ENCODE results near the gene PARD3. TPM values are rescaled to one million over a fixed set of nuclear protein-coding genes. Genes with fewer than 3 reads are reported as not detected.
"Not testable (repeated sequence)": the region's sequence is repeated elsewhere in the genome, so short reads cannot be mapped to it uniquely, and the experiment has no call there.

Gene PARD3
- total RNA-seq, 3 donors from 2014 or later = 39.5 to 87.9 (median 47.0) TPM

- no peak for ATAC-seq
- intact Hi-C loops (cut with DNase I, micrococcal nuclease) = no loop called here
- no peak overlapping the region for H3K4me3 ChIP-seq
- no peaks in the 10 kb centered on the region for H3K9me3 ChIP-seq
- DNase-seq = no peak
- H3K36me3 ChIP-seq (ENCODE audit: low read depth) = no peaks in the 10 kb centered on the region
- no peak for TF ChIP-seq CTCF (IDR thresholded peaks at IDR 0.05)
- no peaks in the 10 kb centered on the region for H3K4me1 ChIP-seq (ENCODE audit: low read depth)
Measured at GRCh38 chr10:34359435-34359813, 455.7 kb downstream of the PARD3 start.

- intact Hi-C loops (cut with DNase I, micrococcal nuclease) = no loop called here
- Histone ChIP-seq H3K4me1 (ENCODE audit: low read depth) (no peaks in the 10 kb centered on the region), H3K36me3 (ENCODE audit: low read depth) (no peaks in the 10 kb centered on the region), H3K4me3 (no peak overlapping the region), H3K9me3 (no peaks in the 10 kb centered on the region)
- no peak for ATAC-seq
- DNase-seq = no peak
- TF ChIP-seq CTCF (IDR thresholded peaks at IDR 0.05) = no peak
Measured at GRCh38 chr10:34358729-34359434, 456.2 kb downstream of the PARD3 start.

- intact Hi-C loops (cut with DNase I, micrococcal nuclease) = no loop called here
- DNase-seq (no peak), ATAC-seq (peak; percentile 47)
- no peak for TF ChIP-seq CTCF (IDR thresholded peaks at IDR 0.05)
- H3K4me3 ChIP-seq = no peak overlapping the region
- no peaks in the 10 kb centered on the region for H3K9me3 ChIP-seq
- no peaks in the 10 kb centered on the region for H3K36me3 ChIP-seq (ENCODE audit: low read depth)
- no peaks in the 10 kb centered on the region for H3K4me1 ChIP-seq (ENCODE audit: low read depth)
Measured at GRCh38 chr10:34356463-34356862, 458.6 kb downstream of the PARD3 start.

GRCh38 chr10:34353530-34353929 is 461.6 kb downstream of the PARD3 start:
- H3K36me3 ChIP-seq (ENCODE audit: low read depth); H3K9me3 ChIP-seq; intact Hi-C loops (cut with DNase I, micrococcal nuclease); DNase-seq; H3K4me3 ChIP-seq; ATAC-seq; H3K4me1 ChIP-seq (ENCODE audit: low read depth): not testable (repeated sequence)

- H3K36me3 ChIP-seq (ENCODE audit: low read depth); H3K9me3 ChIP-seq; DNase-seq; H3K4me1 ChIP-seq (ENCODE audit: low read depth); ATAC-seq; H3K4me3 ChIP-seq; intact Hi-C loops (cut with DNase I, micrococcal nuclease): not testable (repeated sequence)
Measured at GRCh38 chr10:34352599-34353204, 462.4 kb downstream of the PARD3 start.

- Histone ChIP-seq H3K36me3 (ENCODE audit: low read depth) (no peaks in the 10 kb centered on the region), H3K9me3 (no peaks in the 10 kb centered on the region), H3K4me1 (ENCODE audit: low read depth) (no peaks in the 10 kb centered on the region), H3K4me3 (no peak overlapping the region)
- DNase-seq (no peak), ATAC-seq (no peak)
- TF ChIP-seq CTCF (IDR thresholded peaks at IDR 0.05) = no peak
- intact Hi-C loops (cut with DNase I, micrococcal nuclease) = no loop called here
Measured at GRCh38 chr10:34351161-34351560, 463.9 kb downstream of the PARD3 start.
